ENCODE data around the gene MAP2K6. TPM values are rescaled to one million over a fixed set of nuclear protein-coding genes. Genes with fewer than 3 reads are reported as not detected.

Gene MAP2K6
- total and polyA plus RNA-seq, 2 donors (not counting 3 experiments of a cell fraction or from before 2014, with no cell fraction given) = 5.9 to 13.9 TPM

DNA sequence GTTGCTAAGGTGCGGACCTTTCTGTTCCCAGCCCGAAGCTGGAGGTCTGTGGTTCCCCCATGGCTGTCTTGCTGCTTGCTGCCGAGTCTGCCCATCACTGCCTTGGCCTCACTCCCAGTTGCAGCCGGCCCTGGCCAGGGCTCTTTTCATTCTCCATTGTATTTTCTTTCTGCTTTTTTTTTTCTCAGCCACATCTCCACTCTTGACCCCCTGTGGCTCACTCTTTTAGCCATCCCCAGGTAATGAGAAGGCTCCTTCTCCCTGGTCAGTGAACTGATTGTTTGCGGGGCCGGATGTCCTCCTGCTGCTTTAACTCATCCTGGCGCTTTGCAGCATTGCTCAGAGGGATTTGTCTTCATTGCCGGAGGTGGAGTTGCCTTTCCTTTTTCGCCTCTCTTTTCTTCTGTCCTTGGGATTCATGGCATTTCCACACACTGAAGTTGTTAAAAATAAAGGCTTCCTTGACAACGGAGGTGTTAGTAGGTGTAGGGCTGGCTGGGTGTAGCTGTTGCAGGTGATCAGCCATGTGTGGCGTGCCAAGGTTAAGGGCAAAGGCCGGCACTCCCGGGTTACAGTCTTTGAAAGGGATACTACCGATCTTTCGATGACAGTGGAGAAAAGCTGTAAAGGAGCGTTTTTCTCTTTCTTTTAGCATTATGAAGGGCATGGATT is 34.1 kb downstream of the MAP2K6 start:
- Histone ChIP-seq H3K79me2 (ENCODE audit: control insufficient read depth, insufficient read depth, low read length) (no peaks in the 10 kb centered on the region), H2AFZ (ENCODE audit: low read depth, low read length) (peak overlapping the region; percentile 66), H3K27ac (ENCODE audit: insufficient read depth, low read depth, low read length) (no peak overlapping the region), H3K4me2 (ENCODE audit: insufficient read depth, low read length) (no peak overlapping the region), H3K27me3 (ENCODE audit: control insufficient read depth in 2 of 2, insufficient read depth in 2 of 2, low read length in 2 of 2) (no peaks in the 10 kb centered on the region), H4K20me1 (replicated peaks; ENCODE audit: control insufficient read depth, extremely low read depth, insufficient read depth, low read length) (no peaks in the 10 kb centered on the region), H3K36me3 (ENCODE audit: control insufficient read depth in 2 of 2, extremely low read depth in 1 of 2, insufficient read depth in 2 of 2, low read length in 2 of 2) (no peaks in the 10 kb centered on the region), H3K9ac (replicated peaks; ENCODE audit: extremely low read depth, insufficient read depth, low read length) (no peak overlapping the region), H3K9me1 (replicated peaks; ENCODE audit: control insufficient read depth, extremely low read depth, insufficient read depth, low read length) (no peaks in the 10 kb centered on the region), H3K4me1 (ENCODE audit: control insufficient read depth, extremely low read depth, insufficient read depth, low read length) (peaks cover 38% of the 10 kb centered on the region), H3K4me3 (replicated peaks in 1 of 3; ENCODE audit: insufficient read depth in 1 of 3, low read depth in 1 of 3, low read length in 3 of 3) (no peak overlapping the region), H3K9me3 (replicated peaks; ENCODE audit: control insufficient read depth, insufficient read depth, low read length) (no peaks in the 10 kb centered on the region)
- intact Hi-C loops (cut with micrococcal nuclease) = loop anchor here (2.0 kb wide), 1 partner anchor 18 kb away; no protein-coding TSS in a partner anchor
- DNase-seq (ENCODE audit: low read depth, low spot score) (peak; percentile 54), FAIRE-seq (no peak)
- dilution Hi-C loops (cut with MboI; ENCODE audit: extremely low pct_ligation_motif_present, low sequenced_read_pairs) = no loop called here
- no TSS peak for BruUV-seq (replicated peaks)
- ChIA-PET CTCF (no interaction called here), POLR2A (no interaction called here)
- TF ChIP-seq FOS (IDR thresholded peaks at IDR 0.05; ENCODE audit: borderline replicate concordance, insufficient read depth, low read length) = no peak
- no peak for TF ChIP-seq JUN (IDR thresholded peaks at IDR 0.05; ENCODE audit: borderline replicate concordance, insufficient read depth, insufficient read length, low read depth)
- TF ChIP-seq POLR2AphosphoS5 (IDR thresholded peaks at IDR 0.05; ENCODE audit: insufficient read depth, low read depth, low read length) = no peak
- TF ChIP-seq EZH2 (IDR thresholded peaks at IDR 0.05; ENCODE audit: borderline replicate concordance, low read depth, low read length, severe bottlenecking) = no peak
- TF ChIP-seq, protein P1, sequence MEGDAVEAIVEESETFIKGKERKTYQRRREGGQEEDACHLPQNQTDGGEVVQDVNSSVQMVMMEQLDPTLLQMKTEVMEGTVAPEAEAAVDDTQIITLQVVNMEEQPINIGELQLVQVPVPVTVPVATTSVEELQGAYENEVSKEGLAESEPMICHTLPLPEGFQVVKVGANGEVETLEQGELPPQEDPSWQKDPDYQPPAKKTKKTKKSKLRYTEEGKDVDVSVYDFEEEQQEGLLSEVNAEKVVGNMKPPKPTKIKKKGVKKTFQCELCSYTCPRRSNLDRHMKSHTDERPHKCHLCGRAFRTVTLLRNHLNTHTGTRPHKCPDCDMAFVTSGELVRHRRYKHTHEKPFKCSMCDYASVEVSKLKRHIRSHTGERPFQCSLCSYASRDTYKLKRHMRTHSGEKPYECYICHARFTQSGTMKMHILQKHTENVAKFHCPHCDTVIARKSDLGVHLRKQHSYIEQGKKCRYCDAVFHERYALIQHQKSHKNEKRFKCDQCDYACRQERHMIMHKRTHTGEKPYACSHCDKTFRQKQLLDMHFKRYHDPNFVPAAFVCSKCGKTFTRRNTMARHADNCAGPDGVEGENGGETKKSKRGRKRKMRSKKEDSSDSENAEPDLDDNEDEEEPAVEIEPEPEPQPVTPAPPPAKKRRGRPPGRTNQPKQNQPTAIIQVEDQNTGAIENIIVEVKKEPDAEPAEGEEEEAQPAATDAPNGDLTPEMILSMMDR (IDR thresholded peaks at IDR 0.05; ENCODE audit: extremely low read depth in 1 of 2, insufficient read depth in 1 of 2, low read depth in 1 of 2, low read length in 2 of 2) = no peak
- TF ChIP-seq, protein P2, sequence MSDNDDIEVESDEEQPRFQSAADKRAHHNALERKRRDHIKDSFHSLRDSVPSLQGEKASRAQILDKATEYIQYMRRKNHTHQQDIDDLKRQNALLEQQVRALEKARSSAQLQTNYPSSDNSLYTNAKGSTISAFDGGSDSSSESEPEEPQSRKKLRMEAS (IDR thresholded peaks at IDR 0.05; ENCODE audit: insufficient read depth, insufficient read length) = no peak

Data from endothelial cell of umbilical vein (primary cell).